GM23248 (cell line): ENCODE measurements around the gene COL6A1. TPM values are rescaled to one million over a fixed set of nuclear protein-coding genes. Genes with fewer than 3 reads are reported as not detected.

Experiments
- DNase-seq: peaks from one replicate; pipeline ENCODE4 v3.0.0-alpha.2; 2015
- H2AFZ ChIP-seq: fragments of 200-600 bp; sonication (generic); 2 replicates; pipeline ENCODE4 v1.6.1; 2016; ENCODE audit warnings: antibody characterized with exemption
- H3F3A ChIP-seq: fragments of 200-600 bp; sonication (generic); 2 replicates; pipeline ENCODE4 v1.6.1; 2016; ENCODE audit warnings: mild to moderate bottlenecking, antibody characterized with exemption, mixed run types; ENCODE audit not compliant: insufficient read depth
- H3K27ac ChIP-seq: fragments of 200-600 bp; sonication (generic); 2 replicates; pipeline ENCODE4 v1.5.1; 2016; ENCODE audit warnings: mild to moderate bottlenecking
- H3K27me3 ChIP-seq: fragments of 200-600 bp; sonication (generic); replicated peaks from 2 replicates; pipeline ENCODE4 v1.6.1; 2016; ENCODE audit warnings: mild to moderate bottlenecking; ENCODE audit not compliant: insufficient read depth
- H3K36me3 ChIP-seq: fragments of 200-600 bp; sonication (generic); 2 replicates; pipeline ENCODE4 v1.6.1; 2016; ENCODE audit warnings: low read depth, mild to moderate bottlenecking
- H3K4me1 ChIP-seq: fragments of 200-600 bp; sonication (generic); 2 replicates; pipeline ENCODE4 v1.6.1; 2016; ENCODE audit warnings: mild to moderate bottlenecking; ENCODE audit not compliant: insufficient read depth
- H3K4me2 ChIP-seq: fragments of 200-600 bp; sonication (generic); one replicate; pipeline ENCODE4 v1.6.1; 2016; ENCODE audit warnings: mild to moderate bottlenecking; ENCODE audit not compliant: unreplicated experiment
- H3K4me3 ChIP-seq: fragments of 200-600 bp; sonication (generic); 2 replicates; pipeline ENCODE4 v1.5.1; 2016; ENCODE audit warnings: mild to moderate bottlenecking
- H3K79me2 ChIP-seq: fragments of 200-600 bp; sonication (generic); 2 replicates; pipeline ENCODE4 v1.6.1; 2016; ENCODE audit warnings: mild to moderate bottlenecking; ENCODE audit not compliant: insufficient read depth
- H3K9ac ChIP-seq: fragments of 200-600 bp; sonication (generic); 2 replicates; pipeline ENCODE4 v1.6.1; 2016; ENCODE audit warnings: mild to moderate bottlenecking
- H3K9me2 ChIP-seq: fragments of 200-600 bp; sonication (generic); 2 replicates; pipeline ENCODE4 v1.6.1; 2016; ENCODE audit warnings: mixed run types, mild to moderate bottlenecking, moderate library complexity; ENCODE audit not compliant: insufficient read depth
- H3K9me3 ChIP-seq: fragments of 200-600 bp; sonication (generic); one replicate; pipeline ENCODE4 v1.6.1; 2017; ENCODE audit warnings: low read depth
- H4K20me1 ChIP-seq: fragments of 200-600 bp; sonication (generic); 2 replicates; pipeline ENCODE4 v1.6.0; 2016; ENCODE audit not compliant: insufficient read depth
- EZH2 ChIP-seq: fragments of 200-600 bp; sonication (generic); IDR thresholded peaks from 2 replicates; pipeline ENCODE4 v1.6.1; 2018; ENCODE audit warnings: antibody characterized with exemption, mild to moderate bottlenecking; ENCODE audit not compliant: insufficient read depth, poor library complexity, severe bottlenecking
- EZH2phosphoT487 ChIP-seq: fragments of 200-600 bp; sonication (generic); IDR thresholded peaks from 2 replicates; pipeline ENCODE4 v1.6.1; 2018; ENCODE audit warnings: antibody characterized with exemption, moderate library complexity, mild to moderate bottlenecking, low read depth; ENCODE audit not compliant: insufficient read depth
- WGBS, 2 experiments: methylation state at CpG; one replicate each; pipeline ENCODE4 v1.1.6; 2015 to 2017; ENCODE audit warnings: low lambda C conversion rate in 2 of 2, low coverage in 1 of 2; ENCODE audit errors: missing lambda C conversion rate in 2 of 2; 5-methylcytosine and 5-hydroxymethylcytosine counted together
- in situ Hi-C: fragments of 300-500 bp; cut with MboI; formaldehyde crosslinking; loops from 2 replicates; pipeline ENCODE4 v1.15.0; 2020
- polyA plus RNA-seq: library from polyadenylated mRNA; unstranded; fragments of >200 nt; fragmentation: Nextera tagmentation; extraction: Ambion mirVana; gene quantifications from 2 replicates; pipeline ENCODE4 v1.2.1, GENCODE V29; 2016
- total RNA-seq: library from RNA; depleted of rRNA; stranded (reverse); fragments of >200 nt; shearing (Covaris generic); gene quantifications from 2 replicates; pipeline ENCODE4 v1.2.3, GENCODE V29; 2014

The COL6A1 gene
- total and polyA plus RNA-seq, 2 experiments from 2014 or later, result 685 to 1,783 TPM

DNA sequence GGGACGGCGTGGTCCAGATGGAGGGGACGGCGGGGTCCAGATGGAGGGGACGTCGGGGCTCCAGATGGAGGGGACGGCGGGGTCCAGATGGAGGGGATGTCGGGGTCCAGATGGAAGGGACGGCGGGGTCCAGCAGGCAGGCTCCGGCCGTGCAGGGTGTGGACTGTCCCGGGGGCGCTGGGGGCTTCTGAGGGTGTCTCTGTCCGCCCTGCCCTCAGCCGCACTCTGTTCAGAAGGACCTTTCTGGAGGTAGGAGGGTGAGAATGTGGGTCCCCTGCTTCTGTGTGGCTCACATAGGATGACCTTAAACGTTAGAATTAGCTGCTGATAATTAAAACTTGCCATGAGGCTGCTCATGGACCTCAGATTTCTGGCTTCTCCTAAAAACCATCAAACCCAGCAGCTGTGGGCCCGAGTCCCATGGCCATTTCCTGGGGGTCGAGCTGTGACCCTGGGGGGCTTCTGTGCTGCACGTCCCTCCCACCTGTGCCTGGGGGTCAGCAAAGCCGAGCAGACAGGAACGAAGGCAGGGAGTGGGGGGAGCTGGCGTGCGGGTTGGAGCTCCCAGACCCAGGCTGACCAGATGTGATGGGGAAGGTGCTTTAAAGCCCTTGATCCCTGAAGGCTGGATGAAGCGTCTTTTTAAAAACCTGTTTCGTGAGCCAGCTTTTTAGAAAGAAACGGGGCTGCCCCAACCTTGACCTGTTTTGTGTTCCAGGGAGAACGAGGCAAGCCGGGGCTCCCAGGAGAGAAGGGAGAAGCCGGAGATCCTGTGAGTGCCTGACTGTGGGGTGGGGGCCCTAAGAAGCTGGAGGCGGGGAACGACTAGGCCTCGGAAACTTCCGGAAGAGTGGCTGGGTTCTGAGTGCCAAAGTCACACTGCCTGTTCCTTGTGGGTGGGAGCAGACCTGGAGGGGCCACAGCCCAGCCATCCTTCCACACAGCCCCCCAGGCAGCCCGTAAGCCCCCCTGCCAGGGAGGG, 7.1 kb downstream of the COL6A1 start:
- Histone ChIP-seq H4K20me1 (no peaks in the 10 kb centered on the region), H3K36me3 (peaks cover 44% of the 10 kb centered on the region; the same call in 1 of the 2 replicates), H3K79me2 (peaks cover 85% of the 10 kb centered on the region), H3K27ac (no peak overlapping the region), H3F3A (0 out of 2 replicates have a peak, but pooled peaks cover 9% of the 10 kb centered on the region), H3K4me3 (no peak overlapping the region), H3K9me2 (no peaks in the 10 kb centered on the region), H3K9me3 (no peaks in the 10 kb centered on the region), H3K4me2 (no peak overlapping the region), H3K4me1 (peaks cover 5% of the 10 kb centered on the region; the same call in 1 of the 2 replicates), H3K27me3 (no peaks in the 10 kb centered on the region), H2AFZ (no peak overlapping the region), H3K9ac (no peak overlapping the region)
- in situ Hi-C loops, result no loop called here
- TF ChIP-seq EZH2, result no peak
- no peak for TF ChIP-seq EZH2phosphoT487
- 80 to 85% methylated on average over 21 to 35 of the region's 36 CpGs for WGBS, 2 experiments
- DNase-seq, result no peak

DNA sequence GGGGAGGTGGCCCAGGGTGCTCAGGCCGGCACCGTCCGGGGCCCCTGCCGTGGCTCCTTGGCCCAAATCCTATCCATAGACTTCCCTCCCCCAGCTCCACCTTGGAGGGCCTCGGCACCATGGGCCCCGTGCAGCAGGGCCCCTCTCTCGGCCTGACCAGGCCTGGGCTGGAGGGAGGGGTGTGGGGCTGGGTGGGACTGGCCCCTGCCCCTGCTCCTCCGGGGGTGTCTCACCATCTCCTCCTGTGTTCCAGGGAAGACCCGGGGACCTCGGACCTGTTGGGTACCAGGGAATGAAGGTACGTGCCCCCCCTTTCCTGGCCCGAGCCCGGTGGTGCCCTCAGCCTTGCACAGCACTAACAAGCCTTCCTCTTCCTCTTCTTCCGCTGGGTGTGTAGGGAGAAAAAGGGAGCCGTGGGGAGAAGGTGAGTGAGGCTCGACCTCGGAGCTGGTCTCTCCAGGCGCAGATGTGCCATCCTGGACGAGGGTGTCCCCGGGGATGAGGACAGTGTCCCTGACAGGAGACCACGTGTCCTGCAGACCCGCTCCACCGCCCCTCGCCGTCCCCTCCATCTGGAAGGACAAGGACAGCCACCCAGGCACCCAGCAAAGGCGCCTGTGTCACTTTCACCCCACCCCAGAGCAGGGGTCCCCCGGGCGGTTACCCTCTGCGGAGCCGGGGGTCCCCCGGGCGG, 7.9 kb downstream of the COL6A1 start:
- DNase-seq, result no peak

DNA sequence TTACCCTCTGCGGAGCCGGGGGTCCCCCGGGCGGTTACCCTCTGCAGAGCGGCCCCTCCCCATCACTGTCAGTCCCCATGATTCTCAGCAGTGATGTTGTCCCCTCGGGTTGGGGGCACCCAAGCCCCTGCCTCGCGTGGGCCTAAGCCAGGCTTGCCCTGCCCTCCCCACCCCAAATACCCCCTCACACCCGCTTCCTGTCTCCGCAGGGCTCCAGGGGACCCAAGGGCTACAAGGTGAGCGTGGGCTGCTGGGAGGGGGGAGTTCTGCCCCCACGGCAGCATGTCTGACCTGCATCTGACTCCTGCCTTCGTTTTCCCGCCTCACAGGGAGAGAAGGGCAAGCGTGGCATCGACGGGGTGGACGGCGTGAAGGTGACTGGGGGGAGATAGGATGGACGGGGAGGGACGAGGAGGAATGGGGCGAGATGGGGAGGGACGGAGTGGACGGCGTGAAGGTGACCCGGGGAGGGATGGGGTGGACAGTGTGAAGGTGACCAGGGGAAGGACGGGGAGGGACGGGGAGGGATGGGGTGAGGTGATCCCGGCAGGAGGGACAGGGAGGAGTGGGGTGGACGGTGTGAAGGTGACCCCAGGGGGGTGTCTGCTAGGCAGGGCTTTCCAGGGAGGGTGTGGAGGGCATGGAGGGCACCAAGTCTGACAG, 8.6 kb downstream of the COL6A1 start:
- Histone ChIP-seq H2AFZ (no peak overlapping the region), H3K9me2 (no peaks in the 10 kb centered on the region), H3K4me2 (no peak overlapping the region), H3K9ac (no peak overlapping the region), H3K4me1 (no peaks in the 10 kb centered on the region), H3K9me3 (no peaks in the 10 kb centered on the region), H3K27ac (no peak overlapping the region), H3F3A (0 out of 2 replicates have a peak, but pooled peaks cover 3% of the 10 kb centered on the region), H3K4me3 (no peak overlapping the region), H3K27me3 (no peaks in the 10 kb centered on the region), H4K20me1 (no peaks in the 10 kb centered on the region), H3K36me3 (peaks cover 47% of the 10 kb centered on the region; the same call in 1 of the 2 replicates), H3K79me2 (peaks cover 81% of the 10 kb centered on the region)
- WGBS, 2 experiments, result 78 to 85% methylated on average over 14 to 30 of the region's 30 CpGs
- no peak for DNase-seq
- in situ Hi-C loops, result loop anchor here (10.0 kb wide), 1 partner anchor 125 kb away; no protein-coding TSS in a partner anchor
- no peak for TF ChIP-seq EZH2phosphoT487
- no peak for TF ChIP-seq EZH2

More for the DNA sequence above, 7.9 kb downstream of the COL6A1 start:
- Histone ChIP-seq H3K4me1 (0 out of 2 replicates have a peak, but pooled peaks cover under 1% of the 10 kb centered on the region), H3K9me3 (no peaks in the 10 kb centered on the region), H3F3A (0 out of 2 replicates have a peak, but pooled peaks cover 9% of the 10 kb centered on the region), H2AFZ (no peak overlapping the region), H3K4me3 (no peak overlapping the region), H3K27ac (no peak overlapping the region), H3K9me2 (no peaks in the 10 kb centered on the region), H3K36me3 (peaks cover 45% of the 10 kb centered on the region; the same call in 1 of the 2 replicates), H3K79me2 (peaks cover 84% of the 10 kb centered on the region), H3K27me3 (no peaks in the 10 kb centered on the region), H4K20me1 (no peaks in the 10 kb centered on the region), H3K4me2 (no peak overlapping the region), H3K9ac (no peak overlapping the region)
- in situ Hi-C loops, result loop anchor here (10.0 kb wide), 1 partner anchor 125 kb away; no protein-coding TSS in a partner anchor
- no peak for TF ChIP-seq EZH2phosphoT487
- no peak for TF ChIP-seq EZH2
- WGBS, 2 experiments, result 89 to 91% methylated on average over 11 to 29 of the region's 32 CpGs
